Bronchial epithelial cell (primary cell): ENCODE measurements around the gene NMNAT2. TPM values are rescaled to one million over a fixed set of nuclear protein-coding genes. Genes with fewer than 3 reads are reported as not detected.

Experiments used
- DNase-seq: peaks from one replicate; pipeline ENCODE4 v3.0.0-alpha.2; 2010; ENCODE audit warnings: low read depth
- FAIRE-seq: peaks from 2 replicates; lab custom pipeline; 2011; peaks lifted over from hg19 to GRCh38; lab: Jason Lieb, UNC
- H3K27me3 ChIP-seq: 2 replicates; pipeline ENCODE4 v1.5.1; 2011; ENCODE audit warnings: low read length; ENCODE audit not compliant: control insufficient read depth, insufficient read depth
- H3K36me3 ChIP-seq: 2 replicates; pipeline ENCODE4 v1.5.1; 2011; ENCODE audit warnings: low read length; ENCODE audit not compliant: control insufficient read depth, insufficient read depth
- H3K4me3 ChIP-seq: 2 replicates; pipeline ENCODE4 v1.5.1; 2011; ENCODE audit warnings: mild to moderate bottlenecking, low read depth, low read length, control low read depth
- total RNA-seq: library from RNA; depleted of rRNA; stranded (reverse); fragments of >200 nt; gene quantifications from 2 replicates; pipeline ENCODE4 v1.2.1, GENCODE V29; 2014
- TF ChIP-seq, protein P1 (sequence below): IDR thresholded peaks from 2 replicates; pipeline ENCODE4 v1.5.1; 2011; ENCODE audit warnings: mild to moderate bottlenecking, moderate library complexity, low read length, control low read depth, inconsistent platforms; ENCODE audit not compliant: insufficient read depth, severe bottlenecking

The NMNAT2 gene
- total RNA-seq, 1 donor from 2014 or later: 0.26 TPM

DNA sequence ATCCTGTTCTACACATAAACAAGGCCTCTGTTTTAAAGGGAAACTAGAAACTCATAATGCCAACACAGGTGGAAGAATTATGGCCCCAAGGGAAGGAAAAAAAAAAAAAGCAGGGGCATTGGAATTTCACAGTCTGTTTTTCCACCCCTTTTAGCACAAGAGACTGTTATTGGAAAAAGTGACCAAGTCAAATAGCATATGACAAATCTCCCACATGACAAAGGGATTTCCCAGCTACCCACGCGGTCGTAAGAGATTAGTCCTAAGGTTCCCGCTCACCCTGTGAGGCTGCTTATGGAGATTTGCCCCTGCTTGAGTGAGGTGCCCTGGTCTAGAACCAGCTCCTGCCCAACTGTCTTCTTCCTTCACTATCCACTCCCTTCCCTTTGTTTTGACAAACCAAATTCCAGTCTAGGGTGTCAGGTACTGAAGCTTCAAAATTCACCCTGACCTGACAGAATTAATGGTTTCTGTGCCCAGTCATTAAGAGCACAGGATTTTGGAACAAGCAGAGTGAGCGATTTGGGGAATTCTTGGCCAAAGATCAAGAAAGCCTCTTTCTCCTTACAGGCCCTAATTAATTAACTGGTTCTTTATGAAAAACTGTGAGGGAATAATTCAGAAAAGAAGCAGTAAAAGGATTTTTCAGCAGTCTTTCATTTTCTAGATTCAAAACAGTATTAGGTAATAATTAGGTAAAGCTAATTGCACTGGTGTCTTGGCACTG, 107.3 kb downstream of the NMNAT2 start:
- FAIRE-seq (no peak), DNase-seq (no peak)

DNA sequence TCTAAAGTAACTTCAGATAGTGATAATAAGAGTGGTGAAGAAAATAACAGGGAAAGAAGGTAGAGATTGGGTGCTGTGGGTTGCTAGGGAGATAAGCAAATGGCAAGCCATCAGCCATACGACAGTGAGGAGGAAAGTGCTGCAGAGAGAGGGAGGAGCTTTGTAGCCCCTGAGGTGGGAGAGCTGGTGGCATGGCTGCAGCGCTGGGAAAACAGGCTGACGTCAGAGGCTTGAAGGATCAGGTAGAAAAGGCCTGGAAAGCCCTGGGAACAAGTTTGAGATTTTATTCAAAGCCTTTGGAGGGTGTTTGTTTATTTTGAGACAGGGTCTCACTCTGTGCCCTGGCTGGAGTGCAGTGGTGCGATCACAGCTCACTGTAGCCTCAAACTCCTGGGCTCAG, 109.5 kb downstream of the NMNAT2 start:
- FAIRE-seq: no peak
- H3K27me3 ChIP-seq: no peaks in the 10 kb centered on the region
- no peak overlapping the region for H3K4me3 ChIP-seq
- H3K36me3 ChIP-seq: no peaks in the 10 kb centered on the region
- TF ChIP-seq, protein P1, sequence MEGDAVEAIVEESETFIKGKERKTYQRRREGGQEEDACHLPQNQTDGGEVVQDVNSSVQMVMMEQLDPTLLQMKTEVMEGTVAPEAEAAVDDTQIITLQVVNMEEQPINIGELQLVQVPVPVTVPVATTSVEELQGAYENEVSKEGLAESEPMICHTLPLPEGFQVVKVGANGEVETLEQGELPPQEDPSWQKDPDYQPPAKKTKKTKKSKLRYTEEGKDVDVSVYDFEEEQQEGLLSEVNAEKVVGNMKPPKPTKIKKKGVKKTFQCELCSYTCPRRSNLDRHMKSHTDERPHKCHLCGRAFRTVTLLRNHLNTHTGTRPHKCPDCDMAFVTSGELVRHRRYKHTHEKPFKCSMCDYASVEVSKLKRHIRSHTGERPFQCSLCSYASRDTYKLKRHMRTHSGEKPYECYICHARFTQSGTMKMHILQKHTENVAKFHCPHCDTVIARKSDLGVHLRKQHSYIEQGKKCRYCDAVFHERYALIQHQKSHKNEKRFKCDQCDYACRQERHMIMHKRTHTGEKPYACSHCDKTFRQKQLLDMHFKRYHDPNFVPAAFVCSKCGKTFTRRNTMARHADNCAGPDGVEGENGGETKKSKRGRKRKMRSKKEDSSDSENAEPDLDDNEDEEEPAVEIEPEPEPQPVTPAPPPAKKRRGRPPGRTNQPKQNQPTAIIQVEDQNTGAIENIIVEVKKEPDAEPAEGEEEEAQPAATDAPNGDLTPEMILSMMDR: no peak
- DNase-seq: no peak

More for the DNA sequence above, 107.3 kb downstream of the NMNAT2 start:
- Histone ChIP-seq H3K27me3 (no peaks in the 10 kb centered on the region), H3K4me3 (no peak overlapping the region), H3K36me3 (no peaks in the 10 kb centered on the region)
- TF ChIP-seq, protein P1: no peak

DNA sequence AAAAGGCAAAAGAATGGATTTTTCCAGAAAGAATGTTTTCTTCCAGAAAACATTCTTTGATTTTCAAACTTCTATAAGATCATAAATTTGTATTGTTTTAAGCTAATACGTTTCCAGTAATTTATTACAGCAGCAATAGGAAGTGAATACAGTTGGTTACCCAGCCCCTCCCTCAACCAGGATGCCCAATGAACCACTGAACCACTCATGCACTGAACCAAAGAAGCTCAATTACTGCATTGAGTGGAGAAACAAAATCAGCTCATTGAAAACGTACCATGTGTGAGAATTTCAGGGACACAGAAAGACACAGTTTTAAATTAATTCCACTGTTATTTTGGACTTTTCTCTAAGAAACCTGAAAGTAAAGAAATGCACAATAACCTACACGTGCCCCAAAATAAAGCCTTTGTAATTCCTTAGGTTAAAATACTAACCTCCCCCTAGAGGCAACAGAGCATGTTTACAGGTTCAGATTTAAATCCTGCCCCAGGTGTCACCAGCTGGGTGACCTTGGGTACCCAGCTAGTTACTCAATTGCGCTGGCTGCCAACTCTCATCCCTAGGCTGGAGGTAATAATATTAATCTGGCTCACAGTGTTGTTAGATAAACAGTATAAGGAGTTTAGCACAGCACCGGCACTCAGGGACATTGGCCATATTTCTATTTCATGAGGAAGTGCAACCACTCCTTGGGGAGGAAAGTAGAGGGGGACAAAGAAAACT, 111.7 kb downstream of the NMNAT2 start:
- H3K27me3 ChIP-seq: no peaks in the 10 kb centered on the region
- FAIRE-seq (no peak), DNase-seq (no peak)
- no peak overlapping the region for H3K4me3 ChIP-seq
- TF ChIP-seq, protein P1: peak; percentile 23
- H3K36me3 ChIP-seq: no peaks in the 10 kb centered on the region

DNA sequence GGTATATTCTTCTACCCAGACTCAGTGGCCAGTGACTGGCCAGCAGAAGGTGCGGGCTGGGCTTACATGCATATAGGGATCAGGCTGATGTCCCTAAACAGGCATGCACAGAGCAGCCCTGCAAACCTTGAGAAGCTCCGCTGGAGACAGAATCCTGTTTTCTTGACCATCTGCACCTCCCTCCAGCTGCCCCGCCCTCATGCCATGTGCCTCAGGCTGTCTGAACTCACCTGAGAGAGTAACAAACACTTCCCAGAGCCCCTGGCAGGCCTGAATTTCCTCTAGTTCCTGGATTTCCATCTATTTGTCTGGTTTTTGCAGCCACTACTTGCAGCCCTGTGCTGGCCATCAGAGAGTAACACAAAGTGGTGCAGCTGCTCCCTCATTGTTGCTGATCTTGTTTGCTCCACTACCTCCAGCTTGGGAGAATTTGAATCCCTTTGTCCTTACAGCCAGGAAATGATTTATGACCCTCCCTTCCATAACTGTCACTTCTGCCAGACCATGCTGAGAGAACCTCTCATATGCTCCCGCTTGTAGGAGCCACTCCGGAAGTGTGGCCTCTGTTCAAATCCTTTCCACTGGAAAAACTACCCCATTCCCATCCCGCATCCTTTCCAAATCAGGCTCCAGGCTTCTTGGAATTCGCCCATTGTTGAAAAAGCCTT, 113.6 kb downstream of the NMNAT2 start:
- Histone ChIP-seq H3K36me3 (no peaks in the 10 kb centered on the region), H3K4me3 (no peak overlapping the region), H3K27me3 (no peaks in the 10 kb centered on the region)
- DNase-seq (no peak), FAIRE-seq (no peak)
- TF ChIP-seq, protein P1: no peak

DNA sequence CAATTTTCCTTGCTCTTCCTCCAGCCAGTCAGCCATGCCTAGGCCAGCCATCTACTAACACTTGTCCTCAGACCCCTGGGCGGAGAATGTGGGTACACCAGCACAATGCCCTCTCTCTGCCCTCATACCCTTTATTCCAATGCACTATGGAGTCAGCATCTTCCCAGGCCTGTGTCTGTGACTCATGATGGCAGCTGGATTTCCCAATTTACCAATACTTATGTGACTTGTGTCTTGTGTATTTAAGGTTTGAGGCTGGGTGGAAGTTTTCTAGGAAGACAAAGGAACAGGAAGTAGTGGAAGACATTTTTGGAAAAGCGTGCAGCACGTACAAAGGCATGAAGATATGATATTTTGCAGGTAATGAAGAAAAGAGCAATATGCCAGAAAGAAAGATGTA, 114.3 kb downstream of the NMNAT2 start:
- Histone ChIP-seq H3K36me3 (no peaks in the 10 kb centered on the region), H3K27me3 (no peaks in the 10 kb centered on the region), H3K4me3 (no peak overlapping the region)
- FAIRE-seq (no peak), DNase-seq (peak; percentile 80)
- TF ChIP-seq, protein P1: no peak
